T-helper 2 cell (primary cell): ENCODE measurements around the gene ERV3-1.
"Not testable (repeated sequence)": the region's sequence is repeated elsewhere in the genome, so short reads cannot be mapped to it uniquely, and the experiment has no call there.

ENCODE experiments used
- DNase-seq, 5 experiments: peaks; one replicate each; pipeline versions ENCODE4 v3.0.0 to v3.0.0-alpha.2; 2012 to 2022
- total RNA-seq, 2 donors: gene quantifications; one replicate each; lab custom pipeline; 2026; lab: John Stamatoyannopoulos, UW

ERV3-1 gene, protein sequence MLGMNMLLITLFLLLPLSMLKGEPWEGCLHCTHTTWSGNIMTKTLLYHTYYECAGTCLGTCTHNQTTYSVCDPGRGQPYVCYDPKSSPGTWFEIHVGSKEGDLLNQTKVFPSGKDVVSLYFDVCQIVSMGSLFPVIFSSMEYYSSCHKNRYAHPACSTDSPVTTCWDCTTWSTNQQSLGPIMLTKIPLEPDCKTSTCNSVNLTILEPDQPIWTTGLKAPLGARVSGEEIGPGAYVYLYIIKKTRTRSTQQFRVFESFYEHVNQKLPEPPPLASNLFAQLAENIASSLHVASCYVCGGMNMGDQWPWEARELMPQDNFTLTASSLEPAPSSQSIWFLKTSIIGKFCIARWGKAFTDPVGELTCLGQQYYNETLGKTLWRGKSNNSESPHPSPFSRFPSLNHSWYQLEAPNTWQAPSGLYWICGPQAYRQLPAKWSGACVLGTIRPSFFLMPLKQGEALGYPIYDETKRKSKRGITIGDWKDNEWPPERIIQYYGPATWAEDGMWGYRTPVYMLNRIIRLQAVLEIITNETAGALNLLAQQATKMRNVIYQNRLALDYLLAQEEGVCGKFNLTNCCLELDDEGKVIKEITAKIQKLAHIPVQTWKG
- 15.0 to 16.1 reads per million in 2 donors for total RNA-seq

GRCh38 chr7:65006094-65006992 is at the start of gene ERV3-1:
Gene ERV3-1 (minus strand): TSS chr7:65006687. CDS start chr7:64993026, 13,661 bp downstream.
- DNase-seq: peak; percentile 62 to 98 (median 87)

DNA sequence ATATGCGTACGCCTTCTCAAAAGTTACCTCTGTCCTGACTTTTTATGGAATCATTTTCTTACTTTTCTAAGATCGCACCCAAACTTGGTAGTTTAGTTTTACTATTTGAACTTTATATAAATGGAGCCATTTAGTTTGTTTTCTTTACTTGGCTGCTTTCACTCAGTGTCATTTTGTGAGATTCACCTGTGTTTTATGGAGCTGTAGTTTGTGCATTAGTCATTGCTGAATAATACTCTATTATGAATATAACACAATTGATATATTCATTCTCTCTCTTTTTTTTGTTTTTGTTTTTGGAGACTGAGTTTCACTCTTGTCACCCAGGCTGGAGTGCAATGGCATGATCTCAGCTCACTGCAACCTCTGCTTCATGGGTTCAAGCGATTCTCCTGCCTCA is 49.3 kb upstream of the ERV3-1 start:
- DNase-seq: not testable (repeated sequence)

DNA sequence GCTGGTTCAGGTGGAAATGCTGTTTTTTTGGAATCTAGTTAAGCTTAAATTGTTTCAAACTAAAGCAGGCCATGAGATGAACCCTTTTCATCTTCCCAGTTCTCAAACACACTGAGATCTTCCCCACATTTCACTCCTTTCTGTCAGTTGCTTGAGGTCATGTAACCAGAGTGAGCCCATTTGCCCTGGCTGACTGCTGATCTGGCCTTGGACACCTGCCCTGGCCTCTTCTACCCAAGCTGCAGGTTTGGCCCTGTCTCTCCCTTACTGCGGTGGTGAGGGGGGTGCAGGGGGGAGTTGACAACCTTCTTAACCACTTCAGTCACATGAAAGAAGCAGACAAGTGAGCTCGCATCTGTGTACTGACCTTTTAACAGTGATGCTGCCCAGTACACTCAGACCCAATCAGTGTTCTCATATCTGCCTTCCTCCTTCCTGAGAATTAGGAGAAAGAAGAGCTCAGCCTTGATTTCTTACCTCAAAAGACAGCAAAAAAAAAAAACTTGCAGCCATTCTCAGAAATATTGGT is 48.0 kb upstream of the ERV3-1 start:
- not testable (repeated sequence) for DNase-seq

DNA sequence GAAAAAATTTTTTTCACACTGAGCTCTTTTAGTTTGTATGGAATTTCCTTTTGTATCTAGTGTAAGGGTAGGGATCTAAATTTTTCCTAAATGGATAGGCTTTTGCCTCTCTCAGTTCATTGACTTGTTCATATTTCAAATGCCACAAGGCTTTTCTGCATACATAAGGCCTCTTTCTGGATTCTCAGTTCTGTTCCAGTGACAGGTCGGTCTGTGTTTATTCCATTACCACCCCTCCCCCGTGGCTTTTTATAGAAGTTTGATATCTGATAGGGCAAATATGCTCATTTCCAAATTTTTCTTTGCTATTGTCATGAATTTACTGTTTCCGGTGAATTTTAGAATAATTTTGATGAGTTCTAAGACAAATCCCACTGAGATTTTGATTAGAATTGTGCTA is 45.2 kb upstream of the ERV3-1 start:
- DNase-seq: not testable (repeated sequence)

GRCh38 chr7:65051139-65051538 is 44.7 kb upstream of the ERV3-1 start:
- DNase-seq: not testable (repeated sequence)

GRCh38 chr7:65046329-65046728 is 39.8 kb upstream of the ERV3-1 start:
- DNase-seq: not testable (repeated sequence)

- not testable (repeated sequence) for DNase-seq
Measured at GRCh38 chr7:65045589-65045988, 39.1 kb upstream of the ERV3-1 start.

DNA sequence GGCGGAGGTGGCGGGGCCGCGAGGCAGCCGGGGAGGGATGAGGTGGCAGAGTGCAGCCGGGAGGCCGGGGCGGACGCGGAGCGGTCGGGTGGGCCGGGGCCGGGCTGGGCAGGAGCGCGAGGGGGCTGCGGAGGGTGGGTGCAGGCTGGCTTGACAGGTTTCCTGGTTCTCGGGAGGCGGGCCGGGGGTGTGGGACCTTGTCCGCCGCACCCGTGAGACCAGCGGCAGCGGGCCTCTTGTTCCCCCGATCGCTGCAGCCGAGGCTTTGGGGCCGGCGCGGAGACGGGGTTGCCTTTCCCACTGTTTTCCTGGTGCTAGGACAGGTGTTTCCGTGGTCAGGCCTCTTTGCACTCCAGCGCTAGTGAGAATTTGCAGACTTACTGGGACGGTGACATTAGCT is 32.3 kb upstream of the ERV3-1 start:
- peak; percentile 3 to 23 (median 11) for DNase-seq

DNA sequence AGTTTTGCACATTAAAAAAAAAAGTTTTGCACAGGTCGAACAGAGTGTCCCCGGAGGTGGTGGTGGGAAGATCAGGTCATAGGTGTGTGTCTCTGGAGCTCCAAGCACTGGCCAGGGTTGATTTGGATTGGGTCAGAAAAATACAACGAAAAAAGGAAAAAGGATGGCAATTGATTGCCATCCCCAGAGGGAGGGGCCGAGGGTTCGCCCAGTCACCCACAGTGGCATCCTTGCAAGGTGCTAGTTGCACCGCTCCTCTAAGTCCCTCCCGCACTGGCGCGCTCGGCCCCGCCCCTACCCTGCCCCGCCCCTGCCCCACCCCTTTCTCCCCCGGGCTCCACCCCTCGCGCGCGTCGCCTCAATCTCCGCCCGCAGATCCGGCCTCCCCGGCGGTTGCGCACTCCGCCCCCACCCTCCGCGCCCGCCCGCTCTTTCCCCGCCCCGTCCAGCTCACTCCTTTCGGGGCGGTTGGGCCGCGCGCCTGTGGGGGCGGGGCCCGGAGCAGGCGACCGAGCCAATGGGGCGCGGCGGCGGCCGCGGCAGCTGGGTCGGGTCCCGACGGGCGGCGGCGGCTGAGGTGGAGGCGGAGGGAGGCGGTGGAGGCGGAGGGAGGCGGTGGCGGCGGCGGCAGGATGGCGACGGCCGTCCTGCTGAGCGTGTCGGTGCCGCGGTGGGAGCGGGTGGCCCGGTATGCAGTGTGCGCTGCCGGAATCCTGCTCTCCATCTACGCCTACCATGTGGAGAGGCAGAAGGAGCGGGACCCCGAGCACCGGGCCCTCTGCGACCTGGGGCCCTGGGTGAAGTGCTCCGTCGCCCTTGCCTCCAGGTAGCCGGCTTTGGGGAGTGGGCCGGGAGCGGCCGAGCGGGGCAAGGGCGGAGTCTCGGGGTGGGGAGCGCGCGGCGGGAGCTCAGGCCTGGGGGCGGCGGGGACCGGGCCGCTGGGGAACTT is 31.5 kb upstream of the ERV3-1 start:
- peak; percentile 88 to 96 (median 90) for DNase-seq

DNA sequence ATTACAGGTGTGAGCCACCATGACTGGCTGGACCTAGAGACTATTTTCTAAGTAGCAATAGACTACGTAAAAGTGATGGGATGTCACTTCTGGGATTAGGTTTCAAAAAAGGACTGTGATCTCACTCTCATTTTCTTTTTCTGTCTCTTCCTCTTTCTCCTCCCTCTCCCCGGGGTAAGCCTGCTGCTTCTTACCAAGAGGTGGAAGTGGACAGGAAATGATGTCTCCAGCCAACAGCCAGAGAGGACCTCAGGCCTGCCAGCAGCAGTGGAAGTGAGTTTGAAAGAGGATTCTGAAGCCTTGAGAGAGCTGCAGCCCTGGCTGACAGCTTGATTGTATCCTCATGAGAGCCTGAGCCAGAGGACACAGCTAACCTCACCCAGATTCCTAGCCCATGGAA is 30.0 kb upstream of the ERV3-1 start:
- DNase-seq: not testable (repeated sequence)

GRCh38 chr7:65035469-65035868 is 29.0 kb upstream of the ERV3-1 start:
- not testable (repeated sequence) for DNase-seq

DNA sequence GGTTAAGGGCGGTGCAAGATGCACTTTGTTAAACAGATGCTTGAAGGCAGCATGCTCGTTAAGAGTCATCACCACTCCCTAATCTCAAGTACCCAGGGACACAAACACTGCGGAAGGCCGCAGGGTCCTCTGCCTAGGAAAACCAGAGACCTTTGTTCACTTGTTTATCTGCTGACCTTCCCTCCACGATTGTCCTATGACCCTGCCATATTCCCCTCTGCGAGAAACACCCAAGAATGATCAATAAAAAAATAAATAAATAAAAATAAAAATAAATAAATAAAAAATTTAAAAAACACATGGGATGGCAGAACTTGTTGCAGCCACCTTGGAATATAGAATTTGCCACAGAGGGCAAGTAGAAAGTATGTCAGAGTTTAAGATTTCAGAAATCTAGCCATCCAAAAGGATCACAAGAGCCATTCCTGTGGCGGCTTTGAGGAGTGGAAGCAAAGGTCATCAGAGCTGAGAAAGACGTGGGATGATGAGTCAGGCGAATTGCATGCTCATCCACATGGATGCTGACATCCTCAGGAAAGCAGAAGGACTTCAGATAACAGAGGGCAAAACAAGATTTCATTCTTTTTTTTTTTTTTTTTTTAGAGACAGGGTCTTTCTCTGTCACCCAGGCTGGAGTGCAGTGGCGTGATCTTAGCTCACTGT is 27.8 kb upstream of the ERV3-1 start:
- DNase-seq: not testable (repeated sequence)

GRCh38 chr7:65033391-65033790 is 26.9 kb upstream of the ERV3-1 start:
- not testable (repeated sequence) for DNase-seq

GRCh38 chr7:65025023-65025422 is 18.5 kb upstream of the ERV3-1 start:
- DNase-seq: not testable (repeated sequence)

DNA sequence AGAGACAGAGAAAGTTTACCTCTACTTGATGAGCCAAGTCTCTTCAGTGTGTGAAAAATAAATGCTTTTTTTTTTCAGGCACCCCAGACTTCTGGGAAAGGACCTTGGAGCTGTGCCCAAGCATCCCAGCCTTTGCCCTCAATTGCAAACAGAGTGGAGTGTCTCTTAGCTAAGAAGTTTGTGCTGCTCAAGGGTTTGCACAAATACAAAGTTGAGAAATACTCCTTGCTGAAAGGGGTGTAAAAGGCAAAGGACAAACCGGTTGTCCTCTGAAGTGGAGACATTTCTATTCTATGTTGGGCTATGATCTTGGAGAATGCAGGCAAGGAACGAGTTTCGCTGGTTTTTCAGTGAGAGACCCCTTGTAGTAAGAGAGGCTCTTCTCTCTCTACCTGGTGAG is 14.5 kb upstream of the ERV3-1 start:
- not testable (repeated sequence) for DNase-seq

- DNase-seq: not testable (repeated sequence)
Measured at GRCh38 chr7:65009881-65010280, 3.4 kb upstream of the ERV3-1 start.

DNA sequence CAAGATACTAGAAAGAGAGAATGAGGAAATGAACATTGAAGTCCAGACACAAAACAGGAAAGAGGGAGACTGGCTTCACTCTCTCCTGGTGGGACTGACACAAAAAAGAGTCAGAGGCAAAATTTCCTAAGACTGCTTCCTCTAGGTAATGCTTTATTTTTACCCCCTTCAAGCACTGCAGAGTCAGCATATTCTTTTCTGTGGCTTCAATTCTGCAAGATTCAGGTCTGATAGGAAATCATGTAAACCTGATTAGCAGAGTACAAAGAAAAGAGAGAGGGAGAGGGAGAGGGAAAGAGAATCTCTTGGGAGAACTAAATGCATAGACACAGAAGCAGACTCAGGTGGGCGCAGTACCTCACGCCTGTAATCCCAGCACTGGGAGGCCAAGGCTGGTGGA is 2.9 kb upstream of the ERV3-1 start:
- not testable (repeated sequence) for DNase-seq

DNA sequence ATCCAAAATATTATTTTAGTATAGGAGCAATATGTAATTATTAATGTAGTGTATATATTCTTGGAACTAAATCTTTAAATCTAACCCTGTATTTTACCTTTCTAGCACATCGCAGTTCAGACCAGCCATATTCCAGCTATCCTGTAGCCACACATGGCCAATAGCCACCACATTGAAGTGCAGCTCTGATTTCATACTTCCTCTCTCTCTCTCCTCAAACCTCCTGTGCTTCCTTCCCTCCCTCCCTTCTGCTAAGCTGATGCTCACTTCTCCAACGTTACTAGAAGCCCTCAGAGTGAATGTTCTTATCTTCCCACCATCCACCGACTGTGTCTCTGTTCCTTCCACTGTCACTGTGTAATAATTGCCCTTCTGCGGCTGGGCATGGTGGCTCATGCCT is 549 bp upstream of the ERV3-1 start:
- DNase-seq: peak in 2 of 5 experiments; percentile 11 to 35

DNA sequence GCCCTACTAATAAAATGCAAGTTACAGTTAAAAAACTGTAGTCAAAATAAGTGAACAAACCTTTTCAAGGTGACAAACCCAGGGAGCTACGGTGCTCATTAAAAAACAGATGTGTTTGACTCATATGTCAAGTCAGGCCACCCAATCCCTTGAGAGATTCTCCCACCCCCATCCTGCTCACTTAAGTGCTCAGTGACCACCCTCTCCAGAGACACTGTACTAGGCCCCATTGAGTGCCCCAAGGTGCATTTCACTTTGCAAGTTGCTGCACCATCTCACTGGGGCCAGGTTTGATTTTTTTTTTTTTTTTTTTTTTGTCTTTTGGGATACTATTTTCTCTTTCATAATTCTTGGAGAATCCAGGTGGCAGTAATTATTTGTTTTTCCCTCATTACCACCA is 1.9 kb downstream of the ERV3-1 start:
- no peak for DNase-seq

DNA sequence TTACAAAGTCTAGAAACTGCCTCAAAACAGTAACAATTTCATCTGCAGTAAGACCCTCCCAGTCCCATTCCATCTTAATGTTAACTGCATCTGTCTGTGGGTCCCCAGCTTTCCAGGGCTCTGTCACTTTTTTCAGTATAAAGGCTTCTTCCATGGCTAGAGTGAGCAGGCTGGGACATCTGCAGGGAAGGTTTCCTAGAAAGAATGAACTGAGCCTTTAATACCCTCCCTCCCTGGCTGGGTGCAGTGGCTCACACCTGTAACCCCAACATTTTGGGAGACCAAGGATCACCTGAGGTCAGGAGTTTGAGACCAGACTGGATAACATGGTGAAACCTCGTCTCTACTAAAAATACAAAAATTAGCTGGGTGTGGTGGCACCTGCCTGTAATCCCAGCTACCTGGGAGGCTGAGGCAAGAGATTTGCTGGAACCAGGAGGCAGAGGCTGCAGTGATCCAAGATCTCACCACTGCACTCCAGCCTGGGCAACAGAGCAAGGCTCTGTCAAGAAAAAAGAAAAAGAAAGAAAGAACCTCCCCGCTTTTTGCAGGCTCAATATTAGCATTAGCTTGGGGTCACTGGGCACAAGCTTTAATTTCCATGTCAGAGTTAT is 3.4 kb downstream of the ERV3-1 start:
- DNase-seq: no peak
